Muscle of arm (tissue), 12 donors: ENCODE measurements around the gene MZT2A. TPM values are rescaled to one million over a fixed set of nuclear protein-coding genes. Genes with fewer than 3 reads are reported as not detected.
"Not testable (repeated sequence)": the region's sequence is repeated elsewhere in the genome, so short reads cannot be mapped to it uniquely, and the experiment has no call there.

ENCODE experiments used
- DNase-seq: peaks from one replicate; pipeline ENCODE4 v3.0.0-alpha.2; 2013
- polyA plus RNA-seq, 12 donors: library from polyadenylated mRNA; unstranded; fragments of 120-200 nt; gene quantifications; one replicate each; pipeline ENCODE4 v1.2.1, GENCODE V29; 2013; ENCODE audit not compliant: insufficient read length in 12 of 12

MZT2A gene
- polyA plus RNA-seq, 12 donors: 23.1 to 80.6 (median 32.3) TPM; not detected in 1

DNA sequence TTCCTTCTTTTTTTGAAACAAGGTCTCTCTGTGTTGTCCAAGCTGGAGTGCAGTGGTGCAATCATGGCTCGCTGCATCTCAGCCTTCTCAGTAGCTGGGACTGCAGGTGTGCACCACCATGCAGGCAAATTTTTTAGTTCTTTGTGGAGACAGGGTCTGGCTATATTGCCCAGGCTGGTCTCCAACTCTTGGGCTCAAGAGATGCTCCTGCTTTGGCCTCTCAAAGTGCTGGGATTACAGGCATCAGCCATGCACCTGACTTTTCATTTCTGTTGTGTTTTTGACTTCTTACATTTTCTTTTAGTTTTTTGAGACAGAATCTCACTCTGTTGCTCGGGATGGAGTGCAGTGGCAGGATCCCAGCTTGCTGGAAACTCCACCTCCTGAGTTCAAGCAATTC lies 33.1 kb upstream of the MZT2A start:
- DNase-seq: not testable (repeated sequence)

DNA sequence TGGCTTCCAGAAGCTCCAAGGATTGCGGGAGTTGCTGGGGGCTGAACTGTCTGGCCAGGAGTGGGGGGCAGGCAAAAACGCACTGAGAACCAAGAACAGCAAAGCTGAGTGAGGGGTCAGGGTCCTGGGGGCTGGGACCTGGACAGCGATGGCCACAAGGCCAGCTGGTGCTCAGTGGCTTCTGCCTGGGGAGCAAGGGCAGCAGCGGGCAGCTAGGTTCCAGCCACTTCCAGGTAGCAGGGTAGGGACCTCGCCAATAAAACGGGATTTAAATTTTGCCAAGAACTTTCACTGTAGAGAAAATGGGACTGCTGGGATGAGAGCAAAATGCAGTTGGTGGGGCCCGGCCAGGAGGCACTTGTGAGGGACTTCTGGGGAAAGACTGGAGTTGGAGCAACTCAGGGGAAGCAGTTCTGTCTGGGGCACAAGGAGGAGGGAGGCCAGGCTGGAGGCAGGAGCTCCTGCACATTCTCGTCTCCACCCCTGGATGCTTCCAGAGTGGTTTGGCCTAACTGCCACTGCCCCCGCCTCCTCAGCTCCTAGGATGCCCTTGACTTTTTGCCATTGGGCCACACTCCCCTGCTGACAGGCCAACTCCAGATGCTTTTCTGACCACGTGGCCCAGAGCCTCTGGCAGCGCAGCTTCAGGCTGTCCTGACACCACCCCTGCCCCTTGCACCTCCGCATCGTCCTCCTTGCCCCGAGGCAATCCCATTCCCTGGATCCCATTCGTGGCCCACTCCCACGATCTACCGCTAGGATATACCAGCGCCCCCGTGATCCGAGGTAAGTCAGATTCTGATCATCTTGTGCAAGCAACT lies 30.0 kb upstream of the MZT2A start:
- no peak for DNase-seq

DNA sequence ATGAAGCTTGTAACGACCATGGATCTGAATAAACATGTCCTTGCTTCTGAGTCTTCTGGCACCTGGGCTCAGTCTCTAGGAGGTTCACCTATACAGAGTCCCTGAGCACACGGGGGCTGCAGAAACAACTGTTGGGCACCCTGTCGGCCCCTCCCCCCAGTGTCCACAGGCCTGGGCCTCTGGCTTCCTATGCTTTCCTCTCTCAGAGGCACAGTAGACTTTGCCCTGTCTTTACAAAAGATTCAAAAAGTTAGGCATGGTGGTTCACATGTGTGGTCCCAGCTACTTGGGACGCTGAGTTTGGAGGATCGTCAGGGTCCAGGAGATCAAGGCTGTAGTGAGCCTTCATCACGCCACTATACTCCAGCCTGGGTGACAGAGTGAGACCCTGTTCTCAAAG lies 29.3 kb upstream of the MZT2A start:
- DNase-seq: not testable (repeated sequence)

DNA sequence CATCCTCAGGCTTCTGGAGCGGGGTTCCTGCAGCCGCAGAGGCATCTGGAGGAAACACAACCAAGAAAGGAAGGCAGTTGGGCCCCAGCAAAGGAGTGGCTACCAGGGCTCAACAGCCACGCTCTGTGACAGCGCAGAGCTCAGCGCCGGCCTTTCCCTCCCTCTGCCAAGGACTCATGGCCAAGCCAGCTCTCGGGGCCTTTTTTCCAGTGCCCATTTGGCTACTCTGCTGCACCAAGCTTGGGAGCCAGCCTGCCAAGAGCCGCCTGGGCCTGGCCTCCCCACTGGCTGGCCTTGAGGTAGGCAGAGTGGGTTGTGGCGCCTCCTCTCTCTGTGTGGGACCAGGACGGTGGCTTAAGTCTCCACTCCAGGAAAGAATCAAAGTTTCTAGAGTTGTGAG lies 28.3 kb upstream of the MZT2A start:
- DNase-seq: no peak

DNA sequence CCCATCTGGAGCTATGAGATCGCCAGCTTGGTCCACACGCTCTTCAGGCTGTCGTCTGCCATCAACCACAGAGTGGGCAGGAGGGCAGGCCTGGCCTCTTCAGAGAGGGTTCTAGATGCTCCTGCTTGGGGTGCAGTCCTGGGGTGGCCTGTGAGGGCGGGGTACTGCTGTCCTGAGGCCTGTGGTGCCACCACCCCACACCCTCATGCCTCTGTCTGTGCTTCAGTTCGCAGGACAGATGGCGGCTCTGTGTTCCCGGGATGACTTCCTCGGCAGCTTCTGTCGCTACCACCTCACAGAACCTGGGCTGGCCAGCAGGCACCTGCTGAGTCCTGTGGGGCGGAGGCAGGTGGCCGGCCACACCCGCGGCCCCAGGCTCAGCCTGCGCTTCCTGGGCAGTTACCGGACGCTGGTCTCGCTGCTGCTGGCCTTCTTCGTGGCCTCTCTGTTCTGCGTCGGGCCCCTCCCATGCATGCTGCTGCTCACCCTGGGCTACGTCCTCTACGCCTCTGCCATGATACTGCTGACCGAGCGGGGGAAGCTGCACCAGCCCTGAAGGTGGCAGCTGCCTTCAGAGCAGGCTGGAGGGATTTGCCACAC lies 27.8 kb upstream of the MZT2A start:
- DNase-seq: not testable (repeated sequence)

DNA sequence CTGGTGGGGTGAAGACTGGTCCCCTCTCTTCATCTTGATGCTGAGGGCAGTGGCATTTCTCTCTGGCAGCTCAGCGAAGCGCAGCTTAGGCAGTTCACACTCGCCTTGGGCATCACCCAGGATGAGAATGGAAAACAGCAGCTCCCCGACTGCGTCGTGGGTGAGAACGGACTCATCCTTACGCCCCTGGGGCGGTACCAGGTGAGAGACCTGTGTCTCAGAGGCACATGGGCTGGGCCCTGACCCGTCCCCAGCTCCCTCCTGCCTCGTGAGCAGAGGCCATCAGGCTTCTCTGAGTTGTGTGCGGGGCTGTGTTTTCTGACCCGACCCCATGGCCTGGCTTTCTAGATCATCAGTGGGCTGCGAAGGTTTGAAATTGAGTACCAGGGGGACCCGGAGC lies 27.3 kb upstream of the MZT2A start:
- DNase-seq: no peak

DNA sequence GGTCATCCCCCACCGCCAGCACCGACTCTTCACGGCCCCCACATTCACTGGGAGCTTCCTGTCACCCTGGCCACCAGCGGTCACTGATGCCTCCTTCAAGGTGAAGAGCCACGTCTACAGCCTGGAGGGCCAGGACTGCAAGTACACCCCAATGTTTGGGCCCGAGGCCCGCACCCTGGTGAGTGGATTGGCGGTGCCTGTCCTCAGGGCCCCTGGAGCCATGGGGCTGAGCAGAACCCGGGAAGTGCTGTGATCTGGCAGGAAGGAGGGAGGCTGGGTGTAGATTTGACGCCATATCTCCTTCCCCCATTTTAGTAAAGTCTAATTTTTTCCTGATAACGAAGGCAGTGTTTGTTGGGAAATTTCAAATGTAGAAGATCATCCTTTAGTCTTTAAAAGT lies 26.3 kb upstream of the MZT2A start:
- not testable (repeated sequence) for DNase-seq

DNA sequence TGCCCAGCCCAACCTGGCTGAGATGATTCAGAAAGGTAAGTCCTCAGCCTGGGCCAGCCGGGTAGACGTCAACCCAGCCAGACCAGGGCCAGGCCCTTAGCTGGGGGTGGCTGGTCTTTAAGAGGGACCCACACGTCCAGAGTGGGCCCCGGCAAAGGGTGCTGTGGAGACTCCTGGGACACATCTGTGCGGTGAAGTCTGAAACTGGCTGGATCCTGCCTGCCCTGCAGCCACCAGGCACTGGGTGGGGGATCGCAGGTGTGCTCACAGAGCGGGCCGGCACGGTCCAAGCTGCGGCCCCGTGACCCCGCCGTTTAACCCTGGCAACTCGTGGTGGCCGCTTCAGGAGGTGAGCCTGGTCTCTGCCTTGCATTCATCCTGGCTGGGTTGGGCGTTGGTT lies 25.7 kb upstream of the MZT2A start:
- not testable (repeated sequence) for DNase-seq

DNA sequence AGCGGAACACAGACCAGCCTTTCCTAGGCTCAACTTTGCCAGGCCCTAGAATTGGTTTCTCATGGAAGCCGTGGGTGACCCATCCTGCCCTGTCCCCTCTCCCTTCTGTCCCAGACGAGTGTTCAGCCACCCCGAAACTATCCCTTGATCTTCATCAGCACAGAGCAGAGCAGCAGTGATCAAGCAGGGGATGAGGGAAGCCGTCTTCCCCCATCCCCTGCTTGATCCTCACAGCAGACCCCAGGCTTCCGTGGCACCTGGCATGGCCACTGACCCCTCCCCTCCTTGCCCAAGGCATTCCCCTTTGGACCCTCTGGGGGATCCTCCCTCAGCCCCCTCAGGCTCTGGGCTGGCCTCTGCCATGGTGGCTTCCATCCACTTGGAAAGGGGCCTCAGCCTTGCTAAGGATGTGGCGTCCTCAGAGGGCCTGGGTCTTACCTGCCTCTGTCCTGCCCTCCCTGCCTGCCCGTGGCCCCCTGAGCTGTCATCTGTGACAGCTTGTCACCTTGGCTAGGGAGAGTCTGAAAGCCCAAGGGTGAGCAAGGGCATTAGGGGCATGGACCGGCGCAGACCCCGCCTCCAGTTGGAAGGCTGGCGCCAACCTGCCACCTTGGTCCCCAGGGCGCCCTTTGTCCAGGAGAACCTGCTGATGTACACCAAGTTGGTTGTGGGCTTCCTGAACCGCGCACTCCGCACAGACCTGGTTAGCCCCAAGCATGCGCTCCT lies 25.1 kb upstream of the MZT2A start:
- no peak for DNase-seq

DNA sequence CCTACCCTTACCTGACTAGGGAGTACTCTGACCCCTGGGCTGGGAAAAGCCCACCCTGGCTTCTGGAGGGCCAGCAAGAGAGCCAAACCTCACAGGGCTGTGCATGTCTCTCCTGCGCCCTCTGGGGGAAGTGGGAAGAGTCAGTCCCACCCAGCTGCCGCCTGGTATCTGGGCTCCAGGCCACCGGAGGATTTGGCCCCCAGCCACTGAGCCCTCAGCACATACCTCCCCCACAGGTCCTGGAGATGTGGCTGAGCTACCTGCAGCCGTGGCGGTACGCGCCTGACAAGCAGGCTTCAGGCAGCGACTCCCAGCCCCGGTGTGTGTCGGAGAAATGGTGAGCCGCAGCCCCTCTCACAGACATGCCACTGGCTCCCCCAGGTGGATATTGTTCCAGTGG lies 24.4 kb upstream of the MZT2A start:
- not testable (repeated sequence) for DNase-seq

DNA sequence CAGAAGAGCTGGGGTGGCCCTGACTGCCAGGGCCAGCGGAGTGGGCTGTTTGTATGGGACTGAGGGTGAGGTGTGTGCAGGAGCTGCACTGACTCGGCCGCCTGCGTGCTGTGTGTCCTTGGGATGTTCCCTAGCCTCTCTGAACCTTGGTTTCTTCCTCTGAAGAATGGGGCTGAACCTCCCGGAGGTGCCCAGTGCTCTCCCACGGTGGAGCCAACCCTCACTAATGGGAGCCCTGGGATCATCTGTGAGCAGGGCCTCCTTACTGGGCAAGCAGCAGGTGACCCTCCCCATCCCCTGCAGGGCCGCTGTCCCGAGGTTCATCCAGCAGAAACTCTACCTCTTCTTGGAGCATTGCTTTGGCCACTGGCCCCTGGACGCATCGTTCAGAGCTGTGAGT lies 23.8 kb upstream of the MZT2A start:
- DNase-seq: no peak

DNA sequence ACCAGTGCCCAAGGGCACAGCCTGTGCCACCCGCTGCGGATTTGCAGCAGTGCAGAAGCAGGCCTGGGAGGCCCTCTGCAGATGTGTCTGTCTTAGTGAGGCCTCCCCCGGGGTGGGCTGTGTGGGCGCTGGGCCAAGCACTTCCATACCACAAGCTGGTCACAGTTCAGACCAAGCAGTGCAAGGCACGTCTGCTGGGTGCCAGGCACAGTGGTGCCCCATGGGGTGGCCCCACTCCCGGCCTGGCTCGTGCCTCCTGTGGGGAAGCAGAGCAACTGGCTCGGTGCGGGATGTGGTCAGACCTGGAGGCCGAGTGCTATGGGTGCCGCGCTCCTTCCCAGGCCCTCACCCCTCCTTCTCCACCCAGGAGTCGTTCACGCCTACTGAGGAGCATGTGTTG lies 23.0 kb upstream of the MZT2A start:
- not testable (repeated sequence) for DNase-seq

DNA sequence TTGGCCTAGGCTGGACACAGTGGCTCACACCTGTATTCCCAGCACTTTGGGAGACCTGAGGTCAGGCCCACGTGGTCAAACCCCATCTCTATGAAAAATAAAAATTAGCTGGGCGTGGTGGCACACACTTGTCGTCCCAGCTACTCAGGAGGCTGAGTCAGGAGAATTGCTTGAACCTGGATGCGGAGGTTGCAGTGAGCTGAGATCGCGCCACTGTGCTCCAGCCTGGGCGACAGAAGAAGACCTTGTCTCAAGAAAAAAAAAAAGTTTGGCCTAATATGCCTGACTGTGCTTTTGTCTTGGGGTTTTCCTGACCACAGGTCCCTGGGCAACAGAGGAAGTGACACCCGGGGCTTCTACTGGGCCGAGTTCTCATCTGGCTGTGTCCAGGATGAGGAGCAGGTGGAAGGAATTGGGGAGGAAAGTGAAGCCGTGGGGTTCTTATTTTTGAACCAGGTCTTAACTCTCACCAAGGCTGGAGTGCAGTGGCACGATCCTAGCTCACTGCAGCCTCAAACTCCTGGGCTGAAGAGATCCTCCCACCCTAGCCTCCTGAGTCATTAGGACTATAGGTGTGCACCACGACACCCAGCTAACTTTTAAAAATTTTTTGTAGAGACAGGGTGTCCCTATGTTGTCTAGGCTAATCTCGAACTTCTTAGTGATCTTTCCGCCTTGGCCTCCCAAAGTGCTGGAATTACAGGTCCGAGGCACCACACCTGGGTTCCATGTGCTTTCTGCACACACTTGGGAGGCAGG lies 22.4 kb upstream of the MZT2A start:
- not testable (repeated sequence) for DNase-seq

DNA sequence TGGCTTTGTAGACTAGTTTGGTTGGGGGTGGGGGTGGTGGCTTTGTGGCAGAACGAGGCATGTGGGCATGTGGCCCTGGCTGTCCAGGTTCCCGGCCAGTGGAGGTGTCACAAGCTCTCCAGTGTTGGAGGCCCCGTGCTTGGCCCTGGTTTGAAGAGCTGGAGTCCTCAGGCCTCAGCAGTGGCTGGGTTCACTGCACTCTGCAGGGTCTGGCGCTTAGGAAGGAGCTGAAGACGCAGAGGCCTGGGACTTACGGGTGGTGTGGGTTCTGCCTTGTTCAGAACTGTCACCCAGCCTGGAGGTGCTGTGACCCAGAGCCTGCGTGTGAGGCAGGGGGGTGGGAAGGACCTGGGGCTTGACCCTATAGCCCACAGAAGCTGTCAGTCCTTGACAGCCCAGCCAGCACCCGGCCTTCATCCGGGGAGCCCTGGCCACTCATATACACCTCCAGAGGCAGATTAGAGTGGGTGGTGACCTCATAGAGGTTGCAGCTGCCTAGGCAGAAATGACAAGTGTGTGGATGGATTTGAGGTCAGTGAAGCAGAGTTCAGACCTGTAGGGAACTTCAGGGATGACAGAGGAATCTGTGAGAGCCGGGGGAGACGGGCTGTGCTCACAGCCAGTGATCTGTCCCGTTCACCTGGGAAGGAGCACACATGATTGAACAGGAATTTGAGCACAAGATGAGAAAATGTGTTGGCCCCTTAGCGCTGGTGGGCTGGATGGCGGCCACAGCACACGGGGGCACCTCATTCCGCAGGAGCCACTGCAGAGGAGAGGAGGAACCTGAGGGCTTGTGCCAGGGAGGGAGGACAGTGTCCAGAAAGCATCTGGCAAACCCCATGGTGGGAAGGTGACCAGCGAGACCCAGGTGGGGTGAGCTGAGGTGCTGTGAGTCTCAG lies 20.0 kb upstream of the MZT2A start:
- DNase-seq: not testable (repeated sequence)

DNA sequence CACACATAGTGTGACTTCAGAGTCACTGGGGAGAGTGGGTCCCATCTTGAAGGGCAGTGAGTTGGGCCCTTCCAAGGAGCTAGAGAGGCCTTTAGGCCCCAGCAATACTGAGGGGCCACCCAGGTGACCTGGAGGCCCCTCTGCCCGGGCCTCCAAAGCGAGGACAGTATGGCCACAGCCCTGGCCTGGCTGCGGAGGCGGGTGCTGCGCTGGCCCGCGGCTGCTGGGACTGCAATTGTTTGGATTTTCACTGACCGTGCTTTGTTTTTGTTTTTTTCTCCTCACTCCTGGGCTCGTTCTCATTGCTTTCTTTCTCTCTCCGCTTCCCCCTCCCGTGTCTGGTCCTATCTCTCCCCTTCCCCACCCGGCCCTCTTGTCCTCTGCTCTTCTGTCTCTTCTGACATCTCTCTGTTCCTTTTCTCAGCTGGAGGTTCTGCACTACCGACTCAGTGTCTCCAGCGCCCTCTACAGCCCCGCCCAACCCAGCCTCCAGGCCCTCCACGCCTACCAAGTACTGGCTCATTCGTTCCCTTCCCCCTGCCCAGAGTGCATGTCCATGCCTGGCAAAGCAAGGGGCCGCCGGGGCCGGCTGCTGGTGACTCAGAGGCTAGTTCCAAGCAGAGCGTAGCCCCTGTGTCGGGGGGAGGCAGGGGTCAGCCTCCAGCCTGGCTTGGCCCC lies 19.2 kb upstream of the MZT2A start:
- not testable (repeated sequence) for DNase-seq

DNA sequence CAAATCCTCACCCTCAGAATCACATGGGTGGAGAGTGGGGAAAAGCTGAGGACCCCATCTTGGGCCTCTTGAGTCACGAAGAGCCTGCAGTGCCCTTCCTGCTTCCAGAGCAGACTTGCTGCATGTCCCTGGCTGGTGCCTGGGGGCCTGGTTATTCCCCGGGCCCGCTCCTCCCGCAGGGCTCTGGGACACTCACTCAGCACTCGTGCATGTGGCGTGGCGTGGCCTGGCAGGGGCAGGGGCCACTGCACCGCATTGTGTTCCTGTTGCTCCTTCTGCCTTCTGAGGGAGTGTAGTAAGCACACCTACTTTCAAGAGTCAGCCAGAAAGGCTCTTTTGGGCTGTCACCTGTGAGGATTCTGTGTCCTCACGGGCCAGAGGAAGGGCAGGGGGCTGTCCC lies 17.4 kb upstream of the MZT2A start:
- DNase-seq: no peak

DNA sequence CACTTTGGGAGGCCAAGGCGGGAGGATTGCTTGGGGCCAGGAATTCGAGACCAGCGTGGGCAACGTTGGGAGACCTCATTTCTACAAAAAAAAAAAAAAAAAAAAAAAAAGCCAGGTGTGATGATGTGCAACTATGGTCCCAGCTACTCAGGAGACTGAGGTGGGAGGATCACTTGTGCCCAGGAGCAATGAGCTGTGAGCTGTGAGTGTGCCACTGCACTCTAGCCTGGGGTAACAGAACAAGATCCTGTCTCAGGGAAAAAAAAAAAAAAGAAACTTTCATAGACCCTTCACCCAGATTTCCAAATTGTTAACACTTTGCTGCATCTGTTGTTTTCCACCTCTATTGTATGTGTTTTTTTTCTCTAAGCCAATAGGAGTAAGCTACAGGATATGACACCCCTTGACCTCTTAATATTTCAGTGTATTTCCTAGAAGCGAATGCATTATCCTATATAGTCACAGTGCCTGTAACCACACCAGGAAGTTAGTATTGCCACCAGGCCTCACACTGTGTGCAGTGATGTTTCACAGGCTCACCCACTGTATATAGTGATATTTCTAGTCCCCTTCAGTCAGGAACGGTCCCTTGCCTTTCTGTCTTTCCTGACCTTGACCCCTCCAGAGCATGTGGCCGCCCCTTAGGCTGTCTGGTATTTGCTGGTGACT lies 12.0 kb upstream of the MZT2A start:
- not testable (repeated sequence) for DNase-seq

DNA sequence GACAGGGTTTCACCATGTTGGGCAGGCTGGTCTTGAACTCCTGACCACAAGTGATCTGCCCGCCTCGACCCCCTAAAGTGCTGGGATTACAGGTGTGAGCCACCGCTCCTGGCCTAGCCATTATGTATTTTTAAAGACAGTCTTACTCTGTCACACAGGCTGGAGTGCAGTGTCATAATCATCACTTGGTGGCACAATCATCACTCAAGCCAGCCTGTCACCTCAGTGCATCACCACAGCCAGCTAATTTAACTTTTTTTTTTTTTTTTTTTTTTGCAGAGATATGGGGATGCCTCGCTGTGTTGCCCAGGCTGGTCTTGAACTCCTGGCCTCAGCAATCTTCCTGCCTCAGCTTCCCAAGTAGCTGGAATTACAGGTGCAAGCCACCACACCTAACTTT lies 11.4 kb upstream of the MZT2A start:
- DNase-seq: not testable (repeated sequence)

DNA sequence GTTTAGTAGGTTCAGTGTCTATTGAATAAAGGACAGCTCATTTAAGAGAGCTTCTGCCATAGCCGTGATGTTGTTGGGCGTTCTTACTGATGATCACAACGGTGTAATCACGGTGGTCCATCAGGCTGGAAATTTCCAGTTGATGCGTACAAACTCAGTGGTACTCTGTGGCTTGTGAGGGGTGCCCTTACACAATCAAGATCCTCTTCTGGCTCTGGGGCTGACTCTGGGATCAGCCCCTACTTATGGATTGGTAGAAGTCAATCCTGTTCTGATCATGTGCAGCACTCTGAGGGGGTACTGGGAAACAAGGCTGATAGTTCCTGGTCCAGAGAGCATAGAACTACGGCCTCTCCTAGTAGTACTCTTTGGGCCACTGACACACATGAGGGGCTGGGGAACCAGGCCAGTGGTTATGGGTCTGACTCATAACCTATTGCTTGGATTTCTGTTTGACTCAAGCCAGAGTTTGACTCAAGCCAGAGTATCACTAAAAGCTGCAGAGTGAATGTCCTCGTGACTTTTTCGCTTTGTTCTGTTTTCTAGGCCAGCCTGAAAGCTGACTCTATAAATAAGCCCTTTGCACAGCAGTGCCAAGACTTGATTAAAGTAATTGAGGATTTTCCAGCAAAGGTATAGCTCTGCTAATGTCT lies 6.2 kb upstream of the MZT2A start:
- not testable (repeated sequence) for DNase-seq
